NOMO-1 treated with DMSO at 0.1 percent for 48 hours (cell line): ENCODE results near the gene FCGBP.
"Not testable (repeated sequence)": the region's sequence is repeated elsewhere in the genome, so short reads cannot be mapped to it uniquely, and the experiment has no call there.

ENCODE experiments used
- DNase-seq: peaks from one replicate; lab custom pipeline; 2025; ENCODE audit not compliant: unreplicated experiment; lab: John Stamatoyannopoulos, UW

Gene FCGBP

DNA sequence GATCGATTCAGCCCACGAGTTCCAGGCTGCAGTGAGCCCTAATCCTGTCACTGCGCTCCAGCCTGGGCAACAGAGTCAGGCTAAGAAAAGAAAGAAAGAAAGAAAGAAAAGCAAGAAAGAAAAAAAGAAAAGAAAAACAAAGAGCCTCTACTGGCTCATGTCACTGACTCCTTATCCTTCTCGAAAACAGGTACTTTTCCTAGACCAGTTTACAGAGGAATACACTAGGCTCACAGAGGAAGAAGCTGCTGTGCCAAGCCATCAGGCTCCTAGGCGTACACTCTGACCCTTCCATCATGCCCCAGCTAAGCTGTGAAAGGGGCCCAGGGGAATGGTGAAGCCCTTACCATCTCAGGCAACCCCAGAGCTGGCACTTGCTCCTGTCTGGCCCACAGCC, 41.9 kb downstream of the FCGBP start:
- peak; percentile 5 for DNase-seq

DNA sequence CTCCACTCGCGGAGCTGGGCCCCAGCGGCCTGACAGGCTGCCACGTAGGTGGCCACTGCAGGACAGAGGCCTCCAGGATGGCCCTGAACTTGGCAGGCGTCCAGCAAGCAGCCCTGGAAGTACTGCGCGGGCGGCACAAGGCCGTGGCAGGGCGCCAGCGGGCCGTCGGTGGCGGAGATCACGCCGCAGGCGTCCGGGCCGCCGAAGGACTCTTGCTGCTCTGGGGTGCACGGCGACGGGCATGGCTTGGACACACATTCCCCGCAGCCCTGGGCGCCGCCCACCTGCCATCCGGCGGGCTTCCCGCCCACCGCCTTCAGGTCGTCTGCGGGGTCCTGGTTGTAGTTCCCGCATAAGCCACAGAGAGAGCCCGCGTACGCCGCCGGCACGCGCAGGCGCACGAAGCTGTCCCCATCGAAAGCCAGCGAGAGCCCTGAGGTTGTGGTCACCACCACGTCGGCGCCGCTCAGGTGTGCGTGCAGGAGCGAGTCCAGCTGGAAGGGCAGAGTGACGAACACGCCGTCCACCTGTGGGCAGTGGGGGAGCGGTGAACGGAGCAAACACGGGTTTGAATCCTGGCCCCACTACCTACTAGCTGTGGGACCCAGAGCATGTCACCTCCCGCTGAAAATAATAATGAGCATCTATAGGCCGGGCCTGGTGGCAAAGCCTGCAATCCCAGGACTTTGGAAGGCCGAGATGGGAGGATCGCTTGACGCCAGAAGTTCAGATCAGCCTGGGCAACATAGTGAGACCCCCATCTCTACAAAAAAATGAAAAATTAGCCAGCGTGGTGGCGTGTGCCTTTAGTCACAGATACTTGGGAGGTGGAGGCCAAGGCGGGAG, 42.6 kb downstream of the FCGBP start:
- DNase-seq = not testable (repeated sequence)

DNA sequence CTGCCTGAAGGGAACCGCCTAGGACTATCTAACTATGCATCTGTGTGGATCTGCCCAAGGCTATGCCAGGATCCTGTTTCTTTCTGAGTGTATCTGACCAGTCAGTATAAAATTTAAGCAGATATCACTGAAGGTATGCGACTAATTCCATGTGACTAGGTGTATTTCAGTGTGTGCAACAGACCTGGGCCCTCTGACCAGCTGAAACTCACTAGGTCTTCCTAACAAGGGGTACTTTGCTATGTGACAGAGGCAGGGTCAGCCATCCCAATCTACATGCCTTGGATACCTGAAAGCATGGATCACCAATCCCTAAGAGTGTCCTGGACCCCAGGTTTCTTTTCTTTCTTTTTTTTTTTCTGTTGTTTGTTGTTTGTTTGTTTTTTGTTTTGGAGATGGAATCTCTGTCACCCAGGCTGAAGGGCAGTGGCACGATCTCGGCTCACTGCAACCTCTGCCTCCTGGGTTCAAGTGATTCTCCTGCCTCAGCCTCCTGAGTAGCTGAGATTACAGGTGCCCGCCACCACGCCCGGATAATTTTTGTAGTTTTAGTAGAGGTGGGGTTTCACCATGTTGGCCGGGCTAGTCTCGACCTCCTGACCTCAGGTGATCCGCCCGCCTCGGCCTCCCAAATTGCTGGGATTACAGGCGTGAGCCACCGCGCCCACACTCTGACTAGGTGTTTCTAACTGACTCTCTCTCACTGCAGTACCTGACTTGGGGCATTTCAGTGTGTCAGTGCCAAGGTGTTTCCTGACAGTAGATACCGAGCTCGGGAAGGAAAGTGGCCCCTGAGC, 43.5 kb downstream of the FCGBP start:
- no peak for DNase-seq

DNA sequence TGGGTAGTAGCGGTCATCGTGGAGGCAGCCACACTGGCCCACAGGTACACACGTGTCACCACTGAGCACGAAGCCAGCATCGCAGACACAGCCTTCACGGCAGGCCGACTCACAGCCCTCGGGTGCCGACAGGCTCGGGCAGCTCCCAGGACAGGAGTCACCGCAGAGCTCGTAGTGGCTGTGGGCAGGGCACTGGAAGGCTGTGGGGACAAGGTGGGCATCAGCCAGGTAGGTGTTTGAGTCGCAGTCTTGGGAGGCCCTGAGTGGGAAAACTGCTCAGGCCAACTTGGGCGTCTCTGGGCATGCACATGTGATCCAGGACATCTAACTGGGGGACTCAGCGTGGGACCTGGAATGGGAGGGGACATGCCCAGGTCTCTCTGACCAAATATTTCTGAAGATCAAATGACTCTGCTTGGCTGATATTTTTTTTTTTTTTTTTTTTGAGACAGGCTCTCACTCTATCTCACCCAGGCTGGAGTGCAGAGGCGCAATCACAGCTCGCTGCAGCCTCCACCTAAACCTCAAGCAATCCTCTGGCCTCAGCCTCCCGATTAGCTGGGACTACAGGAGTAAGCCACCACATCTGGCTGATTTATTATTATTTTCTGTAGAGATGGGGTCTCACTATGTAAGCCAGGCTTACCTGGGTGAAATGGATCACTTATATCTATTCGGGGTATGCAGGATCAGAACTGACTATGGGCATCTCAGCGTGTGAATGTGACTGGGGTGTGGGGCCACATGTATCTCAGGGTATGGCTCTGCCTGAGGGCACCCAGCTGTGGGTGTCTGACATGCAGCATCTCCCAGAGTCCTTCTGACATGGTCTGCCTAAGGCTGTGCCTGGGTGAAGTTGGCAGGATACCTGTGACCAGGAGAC, 44.3 kb downstream of the FCGBP start:
- not testable (repeated sequence) for DNase-seq

DNA sequence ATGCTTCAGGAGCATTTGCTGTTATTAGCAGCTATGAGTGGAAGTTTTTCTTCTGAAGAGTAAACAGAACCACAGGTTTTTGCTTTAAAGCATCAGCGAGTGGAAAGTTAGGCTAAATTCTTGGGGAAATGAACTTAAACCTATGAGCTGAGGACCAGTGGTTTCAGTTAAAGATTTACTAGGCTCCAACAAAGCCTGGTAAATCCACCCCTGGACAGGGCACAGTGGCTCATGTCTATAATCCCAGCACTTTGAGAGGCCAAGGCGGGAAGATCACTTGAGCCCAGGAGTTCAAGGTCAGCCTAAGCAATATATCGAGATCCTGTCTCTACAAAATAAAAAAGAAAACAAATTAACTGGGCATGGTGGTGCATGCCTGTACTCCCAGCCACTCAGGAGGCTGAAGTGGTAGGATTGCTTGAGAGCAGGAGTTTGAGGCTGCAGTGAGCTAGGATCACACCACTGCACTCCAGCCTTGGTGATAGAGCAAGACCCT, 46.9 kb downstream of the FCGBP start:
- not testable (repeated sequence) for DNase-seq

DNA sequence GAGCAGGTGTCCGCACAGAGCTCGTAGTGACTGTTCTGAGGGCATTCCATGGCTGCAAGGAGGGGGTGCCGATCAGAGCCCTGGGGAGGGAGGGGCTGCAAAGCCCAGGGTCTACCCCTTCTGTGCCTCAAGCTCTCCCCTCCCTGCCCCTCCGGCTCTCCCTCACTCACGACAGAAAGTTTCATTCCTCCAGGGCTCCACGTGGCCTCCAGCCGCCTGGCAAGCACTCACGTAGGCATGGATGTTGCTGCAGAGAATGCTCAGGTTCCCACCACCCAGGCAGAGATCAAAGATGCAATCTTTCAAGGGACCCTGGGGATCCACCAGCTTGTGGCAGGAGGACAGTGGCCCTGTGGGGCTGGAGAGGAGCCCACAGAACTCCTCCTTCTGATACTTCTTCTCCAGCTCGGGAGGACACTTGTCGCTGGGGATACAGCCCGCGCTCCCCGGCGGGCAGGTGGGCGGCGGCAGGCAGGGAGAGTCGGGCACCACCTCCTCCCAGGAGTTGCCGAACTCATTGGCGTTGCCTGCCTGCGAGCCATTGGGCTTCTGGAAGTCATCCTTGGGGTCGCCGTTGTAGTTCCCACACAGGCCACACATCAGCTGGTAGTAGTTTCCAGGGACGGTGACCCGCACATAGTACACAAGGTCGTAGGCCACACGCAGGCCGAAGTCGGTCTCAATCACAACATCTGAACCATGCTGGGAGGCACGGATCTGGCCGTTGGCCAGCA, 48.4 kb downstream of the FCGBP start:
- not testable (repeated sequence) for DNase-seq

DNA sequence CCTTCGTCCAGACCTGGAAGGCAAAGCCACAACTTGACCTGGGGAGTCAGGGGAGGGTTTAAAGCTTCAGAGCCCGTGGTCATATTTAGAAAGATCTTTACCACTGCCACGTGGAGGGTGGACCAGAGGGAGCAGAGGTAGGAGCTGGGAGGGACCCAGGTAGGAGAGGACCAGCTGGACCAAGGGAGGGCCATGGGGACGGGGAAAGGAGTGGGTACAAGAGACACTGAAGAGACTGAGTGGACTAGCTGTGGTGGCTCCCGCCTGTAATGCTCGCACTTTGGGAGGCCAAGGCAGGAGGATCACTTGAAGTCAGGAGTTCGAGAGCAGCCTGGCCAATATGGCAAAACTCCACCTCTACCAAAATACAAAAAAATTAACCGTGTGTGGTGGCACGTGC, 49.7 kb downstream of the FCGBP start:
- not testable (repeated sequence) for DNase-seq
